Right lobe of liver (tissue), 4 donors: ENCODE results near the gene PIK3R4.

Experiments
- POLR2A ChIP-seq: fragments of 450-650 bp; IDR thresholded peaks from one replicate; pipeline ENCODE4 v1.6.1; 2017; ENCODE audit warnings: antibody characterized with exemption, mild to moderate bottlenecking
- TF ChIP-seq, protein P1 (sequence below), 4 donors: fragments of 200-600 bp in 3 of 4; fragments of 450-650 bp in 1 of 4; IDR thresholded peaks; one replicate each; pipeline versions ENCODE4 v1.5.1 to v1.8.0; 2016 to 2022; ENCODE audit warnings: antibody characterized with exemption in 4 of 4, mild to moderate bottlenecking in 2 of 4
- donor health status: DM: no; HTN: no; CAD: no.
- donor health status: DM: no; HTN: no; CAD: no.
- donor health status: DM: no; HTN: yes; CAD: no.

DNA sequence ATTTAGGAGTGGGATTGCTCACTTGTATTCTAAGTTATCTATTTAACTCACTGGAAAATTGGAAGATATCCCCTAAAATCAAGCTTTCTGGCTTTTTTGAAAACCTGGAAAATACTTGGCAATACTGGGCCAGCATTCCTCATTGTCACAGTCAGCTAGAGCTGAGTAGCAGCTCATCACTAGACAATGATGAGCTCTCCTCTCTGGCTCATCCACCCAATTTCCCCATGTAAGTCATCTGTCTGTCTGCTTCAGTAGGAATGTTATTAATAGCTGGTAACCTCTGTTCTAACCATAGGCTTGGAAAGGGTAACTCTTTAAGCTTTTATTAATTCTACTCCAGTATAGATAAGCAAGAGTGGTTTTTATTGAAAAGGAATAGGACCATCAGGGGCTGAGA, 39.7 kb upstream of the PIK3R4 start:
- TF ChIP-seq, protein P1, sequence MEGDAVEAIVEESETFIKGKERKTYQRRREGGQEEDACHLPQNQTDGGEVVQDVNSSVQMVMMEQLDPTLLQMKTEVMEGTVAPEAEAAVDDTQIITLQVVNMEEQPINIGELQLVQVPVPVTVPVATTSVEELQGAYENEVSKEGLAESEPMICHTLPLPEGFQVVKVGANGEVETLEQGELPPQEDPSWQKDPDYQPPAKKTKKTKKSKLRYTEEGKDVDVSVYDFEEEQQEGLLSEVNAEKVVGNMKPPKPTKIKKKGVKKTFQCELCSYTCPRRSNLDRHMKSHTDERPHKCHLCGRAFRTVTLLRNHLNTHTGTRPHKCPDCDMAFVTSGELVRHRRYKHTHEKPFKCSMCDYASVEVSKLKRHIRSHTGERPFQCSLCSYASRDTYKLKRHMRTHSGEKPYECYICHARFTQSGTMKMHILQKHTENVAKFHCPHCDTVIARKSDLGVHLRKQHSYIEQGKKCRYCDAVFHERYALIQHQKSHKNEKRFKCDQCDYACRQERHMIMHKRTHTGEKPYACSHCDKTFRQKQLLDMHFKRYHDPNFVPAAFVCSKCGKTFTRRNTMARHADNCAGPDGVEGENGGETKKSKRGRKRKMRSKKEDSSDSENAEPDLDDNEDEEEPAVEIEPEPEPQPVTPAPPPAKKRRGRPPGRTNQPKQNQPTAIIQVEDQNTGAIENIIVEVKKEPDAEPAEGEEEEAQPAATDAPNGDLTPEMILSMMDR (IDR thresholded peaks at IDR 0.05): no peak
- no peak for TF ChIP-seq POLR2A
